SK-N-SH (cell line): ENCODE data around the gene NIPAL4. TPM values are rescaled to one million over a fixed set of nuclear protein-coding genes. Genes with fewer than 3 reads are reported as not detected.

Experiments
- CTCF ChIA-PET: fragments of 300-600, 350-600 bp; formaldehyde crosslinking; extraction: SDS; loops from one replicate; lab custom pipeline; 2021; lab: Yijun Ruan, JAX
- POLR2A ChIA-PET: fragments of 350-600 bp; sonication (Branson Sonifier 250); formaldehyde crosslinking; extraction: SDS; loops from one replicate; lab custom pipeline; 2020; ENCODE audit warnings: antibody characterized with exemption, inconsistent platforms; lab: Yijun Ruan, JAX
- DNase-seq: peaks from one replicate; pipeline ENCODE4 v3.0.0; 2012
- H2AFZ ChIP-seq: fragments of 200-600 bp; sonication (generic); 2 replicates; pipeline ENCODE4 v1.8.1; 2016; ENCODE audit warnings: antibody characterized with exemption, mild to moderate bottlenecking, low read depth
- H3F3A ChIP-seq: fragments of 200-600 bp; sonication (generic); replicated peaks from 2 replicates; pipeline ENCODE3; 2016; ENCODE audit warnings: antibody characterized with exemption, mild to moderate bottlenecking; ENCODE audit not compliant: insufficient read depth
- H3K27ac ChIP-seq, 2 experiments: fragments of 200-500 bp in 1 of 2; fragments of 200-600 bp in 1 of 2; sonication (Bioruptor generic) in 1 of 2; sonication (generic), shearing (Covaris generic) in 1 of 2; 2 replicates each; pipeline versions ENCODE4 v1.5.1 to v1.6.1; 2014 to 2016; ENCODE audit warnings: low read depth in 2 of 2, inconsistent platforms in 1 of 2, low read length in 1 of 2, mild to moderate bottlenecking in 1 of 2, mixed read lengths in 1 of 2
- H3K27me3 ChIP-seq: fragments of 200-600 bp; sonication (generic), shearing (Covaris generic); 2 replicates; pipeline ENCODE4 v1.6.1; 2016; ENCODE audit warnings: mixed run types; ENCODE audit not compliant: insufficient read depth
- H3K36me3 ChIP-seq, 2 experiments: fragments of 200-500 bp in 1 of 2; fragments of 200-600 bp in 1 of 2; sonication (Bioruptor generic) in 1 of 2; sonication (generic) in 1 of 2; replicated peaks in 1 of 2; 2 replicates each; pipeline versions ENCODE3 to v1.5.1; 2014 to 2016; ENCODE audit warnings: low read length in 1 of 2, mild to moderate bottlenecking in 1 of 2; ENCODE audit not compliant: insufficient read depth in 2 of 2, control insufficient read depth in 1 of 2
- H3K4me1 ChIP-seq, 2 experiments: fragments of 200-500 bp in 1 of 2; fragments of 200-600 bp in 1 of 2; sonication (Bioruptor generic) in 1 of 2; sonication (generic), shearing (Covaris generic) in 1 of 2; 2 replicates each; pipeline versions ENCODE4 v1.5.1 to v1.6.1; 2014 to 2016; ENCODE audit warnings: low read depth in 1 of 2, low read length in 1 of 2, mixed run types in 1 of 2; ENCODE audit not compliant: insufficient read depth in 2 of 2, control insufficient read depth in 1 of 2
- H3K4me2 ChIP-seq: fragments of 200-600 bp; sonication (generic), shearing (Covaris generic); 2 replicates; pipeline ENCODE4 v1.6.1; 2017; ENCODE audit warnings: mixed run types
- H3K4me3 ChIP-seq, 2 experiments: fragments of 200-500 bp in 1 of 2; fragments of 200-600 bp in 1 of 2; sonication (Bioruptor generic) in 1 of 2; sonication (generic), shearing (Covaris generic) in 1 of 2; 2 replicates each; pipeline versions ENCODE4 v1.5.1 to v1.8.1; 2014 to 2016; ENCODE audit warnings: low read depth in 2 of 2, inconsistent platforms in 1 of 2, low read length in 1 of 2, mild to moderate bottlenecking in 1 of 2, mixed read lengths in 1 of 2, moderate library complexity in 1 of 2
- H3K79me2 ChIP-seq: fragments of 200-600 bp; sonication (generic); 2 replicates; pipeline ENCODE4 v1.8.1; 2017; ENCODE audit warnings: mild to moderate bottlenecking; ENCODE audit not compliant: insufficient read depth
- H3K9ac ChIP-seq: fragments of 200-600 bp; sonication (generic); 2 replicates; pipeline ENCODE4 v1.6.1; 2017; ENCODE audit warnings: mixed run types
- H3K9me2 ChIP-seq: fragments of 200-600 bp; sonication (generic); 2 replicates; pipeline ENCODE4 v1.6.1; 2017; ENCODE audit warnings: mixed run types
- H3K9me3 ChIP-seq: fragments of 200-600 bp; sonication (generic); 2 replicates; pipeline ENCODE4 v1.6.1; 2017; ENCODE audit warnings: mixed run types, mild to moderate bottlenecking, moderate library complexity
- H4K20me1 ChIP-seq: fragments of 200-600 bp; sonication (generic); 2 replicates; pipeline ENCODE4 v1.6.1; 2017; ENCODE audit warnings: mild to moderate bottlenecking, mixed run types; ENCODE audit not compliant: insufficient read depth
- EP300 ChIP-seq, 2 experiments: IDR thresholded peaks; 2 replicates each; pipeline versions ENCODE4 v1.4.0 to v1.6.1; 2012; ENCODE audit warnings: borderline replicate concordance in 1 of 2, low read depth in 1 of 2, low read length in 1 of 2
- FOSL2 ChIP-seq: IDR thresholded peaks from 2 replicates; pipeline ENCODE4 v1.4.0; 2012; ENCODE audit warnings: low read depth, mild to moderate bottlenecking, moderate library complexity, borderline replicate concordance
- FOXM1 ChIP-seq: IDR thresholded peaks from 2 replicates; pipeline ENCODE4 v1.4.0; 2012; ENCODE audit warnings: low read depth, mild to moderate bottlenecking
- JUND ChIP-seq: IDR thresholded peaks from 2 replicates; pipeline ENCODE4 v1.4.0; 2012
- RCOR1 ChIP-seq: fragments of 150-350 bp; IDR thresholded peaks from 2 replicates; pipeline ENCODE4 v1.6.1; 2017; ENCODE audit warnings: antibody characterized with exemption, low read length
- RFX5 ChIP-seq: IDR thresholded peaks from 2 replicates; pipeline ENCODE4 v1.6.1; 2012; ENCODE audit warnings: mild to moderate bottlenecking, improper control_type of control experiment, low read length
- WGBS: methylation state at CpG from one replicate; pipeline ENCODE4 v1.1.6; 2017; ENCODE audit warnings: low lambda C conversion rate; 5-methylcytosine and 5-hydroxymethylcytosine counted together
- polyA plus RNA-seq, 3 experiments: library from polyadenylated mRNA; depleted of rRNA; stranded (reverse); fragments of >200 nt; gene quantifications; 2 replicates each; pipeline ENCODE4 v1.2.3, GENCODE V29; 2012
- TF ChIP-seq, protein P1 (sequence below): fragments of 200-600 bp; sonication (generic); IDR thresholded peaks from 2 replicates; pipeline ENCODE4 v1.6.1; 2017; ENCODE audit warnings: antibody characterized with exemption, mild to moderate bottlenecking, moderate library complexity
- TF ChIP-seq, protein P2 (sequence below): IDR thresholded peaks from 2 replicates; pipeline ENCODE4 v1.4.0; 2012; ENCODE audit warnings: low read depth, borderline replicate concordance
- TF ChIP-seq, protein P3 (sequence below): IDR thresholded peaks from 2 replicates; pipeline ENCODE4 v1.6.1; 2012; ENCODE audit warnings: mild to moderate bottlenecking, low read depth, low read length, moderate library complexity

Gene NIPAL4
- polyA plus RNA-seq, 1 of the 3 experiments (the other 2 are of a cell fraction): 2.3 TPM

GRCh38 chr5:157469073-157469472 is 9.1 kb downstream of the NIPAL4 start:
- CTCF ChIA-PET: interaction anchor here (1.2 to 5.0 kb wide), 9 partner anchors 8 to 216 kb away, joined by 3 to 46 read pairs (median 6); partner anchors contain the start of gene NIPAL4
- Histone ChIP-seq H3K9me3 (no peaks in the 10 kb centered on the region), H3K4me1 (peaks cover 0 to 18% of the 10 kb centered on the region in 2 experiments; a peak in 2 of 4 replicates), H3K9ac (no peak overlapping the region), H3K9me2 (no peaks in the 10 kb centered on the region), H3K4me3 (no peak overlapping the region), H3K4me2 (no peak overlapping the region), H3K36me3 (peaks cover 3 to 16% of the 10 kb centered on the region in 2 experiments), H3K27me3 (no peaks in the 10 kb centered on the region), H3K79me2 (no peaks in the 10 kb centered on the region), H3F3A (peaks cover 28% of the 10 kb centered on the region), H2AFZ (no peak overlapping the region), H3K27ac (peak overlapping the region in 1 of 2 experiments; percentile 40; a peak in 1 of 4 replicates), H4K20me1 (no peaks in the 10 kb centered on the region)
- 94% methylated on average over 7 of the region's 7 CpGs for WGBS
- POLR2A ChIA-PET: no interaction called here
- DNase-seq: no peak
- no peak for TF ChIP-seq FOXM1
- no peak for TF ChIP-seq JUND
- TF ChIP-seq RCOR1: no peak
- TF ChIP-seq RFX5: no peak
- TF ChIP-seq, protein P1, sequence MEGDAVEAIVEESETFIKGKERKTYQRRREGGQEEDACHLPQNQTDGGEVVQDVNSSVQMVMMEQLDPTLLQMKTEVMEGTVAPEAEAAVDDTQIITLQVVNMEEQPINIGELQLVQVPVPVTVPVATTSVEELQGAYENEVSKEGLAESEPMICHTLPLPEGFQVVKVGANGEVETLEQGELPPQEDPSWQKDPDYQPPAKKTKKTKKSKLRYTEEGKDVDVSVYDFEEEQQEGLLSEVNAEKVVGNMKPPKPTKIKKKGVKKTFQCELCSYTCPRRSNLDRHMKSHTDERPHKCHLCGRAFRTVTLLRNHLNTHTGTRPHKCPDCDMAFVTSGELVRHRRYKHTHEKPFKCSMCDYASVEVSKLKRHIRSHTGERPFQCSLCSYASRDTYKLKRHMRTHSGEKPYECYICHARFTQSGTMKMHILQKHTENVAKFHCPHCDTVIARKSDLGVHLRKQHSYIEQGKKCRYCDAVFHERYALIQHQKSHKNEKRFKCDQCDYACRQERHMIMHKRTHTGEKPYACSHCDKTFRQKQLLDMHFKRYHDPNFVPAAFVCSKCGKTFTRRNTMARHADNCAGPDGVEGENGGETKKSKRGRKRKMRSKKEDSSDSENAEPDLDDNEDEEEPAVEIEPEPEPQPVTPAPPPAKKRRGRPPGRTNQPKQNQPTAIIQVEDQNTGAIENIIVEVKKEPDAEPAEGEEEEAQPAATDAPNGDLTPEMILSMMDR: 0 out of 2 replicates have a peak, but pooled peaks have one; percentile 23
- TF ChIP-seq, protein P2, sequence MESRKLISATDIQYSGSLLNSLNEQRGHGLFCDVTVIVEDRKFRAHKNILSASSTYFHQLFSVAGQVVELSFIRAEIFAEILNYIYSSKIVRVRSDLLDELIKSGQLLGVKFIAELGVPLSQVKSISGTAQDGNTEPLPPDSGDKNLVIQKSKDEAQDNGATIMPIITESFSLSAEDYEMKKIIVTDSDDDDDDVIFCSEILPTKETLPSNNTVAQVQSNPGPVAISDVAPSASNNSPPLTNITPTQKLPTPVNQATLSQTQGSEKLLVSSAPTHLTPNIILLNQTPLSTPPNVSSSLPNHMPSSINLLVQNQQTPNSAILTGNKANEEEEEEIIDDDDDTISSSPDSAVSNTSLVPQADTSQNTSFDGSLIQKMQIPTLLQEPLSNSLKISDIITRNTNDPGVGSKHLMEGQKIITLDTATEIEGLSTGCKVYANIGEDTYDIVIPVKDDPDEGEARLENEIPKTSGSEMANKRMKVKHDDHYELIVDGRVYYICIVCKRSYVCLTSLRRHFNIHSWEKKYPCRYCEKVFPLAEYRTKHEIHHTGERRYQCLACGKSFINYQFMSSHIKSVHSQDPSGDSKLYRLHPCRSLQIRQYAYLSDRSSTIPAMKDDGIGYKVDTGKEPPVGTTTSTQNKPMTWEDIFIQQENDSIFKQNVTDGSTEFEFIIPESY: no peak

DNA sequence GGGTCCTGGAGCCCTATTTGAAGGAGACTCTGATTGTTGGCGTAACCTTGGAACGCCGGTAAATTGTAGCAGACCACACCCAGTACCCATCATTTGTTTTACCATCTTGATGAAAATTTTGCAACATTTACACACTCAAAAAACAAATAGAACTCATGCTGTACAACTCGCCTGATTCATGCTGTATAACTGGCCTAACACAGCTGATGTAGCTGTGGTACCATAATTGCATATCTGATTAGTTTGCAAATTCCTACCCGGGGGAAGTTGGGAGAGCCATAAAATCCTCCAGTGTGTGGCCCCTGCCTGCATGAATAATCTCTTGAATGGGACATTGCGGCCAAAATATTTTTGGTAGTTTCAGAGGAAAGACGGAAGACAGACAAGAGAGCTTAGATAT is 9.7 kb downstream of the NIPAL4 start:
- Histone ChIP-seq H3K9me3 (no peaks in the 10 kb centered on the region), H3K9ac (no peak overlapping the region), H3K27me3 (no peaks in the 10 kb centered on the region), H3K4me2 (no peak overlapping the region), H3K27ac (peak overlapping the region in 1 of 2 experiments; percentile 40; a peak in 1 of 4 replicates), H3K79me2 (peaks cover 3% of the 10 kb centered on the region; the same call in 1 of the 2 replicates), H3K4me1 (peaks cover 0 to 18% of the 10 kb centered on the region in 2 experiments; a peak in 2 of 4 replicates), H3K4me3 (no peak overlapping the region), H3K9me2 (no peaks in the 10 kb centered on the region), H2AFZ (no peak overlapping the region), H3F3A (peaks cover 27% of the 10 kb centered on the region), H4K20me1 (no peaks in the 10 kb centered on the region), H3K36me3 (peaks cover 4 to 19% of the 10 kb centered on the region in 2 experiments)
- TF ChIP-seq, protein P3, sequence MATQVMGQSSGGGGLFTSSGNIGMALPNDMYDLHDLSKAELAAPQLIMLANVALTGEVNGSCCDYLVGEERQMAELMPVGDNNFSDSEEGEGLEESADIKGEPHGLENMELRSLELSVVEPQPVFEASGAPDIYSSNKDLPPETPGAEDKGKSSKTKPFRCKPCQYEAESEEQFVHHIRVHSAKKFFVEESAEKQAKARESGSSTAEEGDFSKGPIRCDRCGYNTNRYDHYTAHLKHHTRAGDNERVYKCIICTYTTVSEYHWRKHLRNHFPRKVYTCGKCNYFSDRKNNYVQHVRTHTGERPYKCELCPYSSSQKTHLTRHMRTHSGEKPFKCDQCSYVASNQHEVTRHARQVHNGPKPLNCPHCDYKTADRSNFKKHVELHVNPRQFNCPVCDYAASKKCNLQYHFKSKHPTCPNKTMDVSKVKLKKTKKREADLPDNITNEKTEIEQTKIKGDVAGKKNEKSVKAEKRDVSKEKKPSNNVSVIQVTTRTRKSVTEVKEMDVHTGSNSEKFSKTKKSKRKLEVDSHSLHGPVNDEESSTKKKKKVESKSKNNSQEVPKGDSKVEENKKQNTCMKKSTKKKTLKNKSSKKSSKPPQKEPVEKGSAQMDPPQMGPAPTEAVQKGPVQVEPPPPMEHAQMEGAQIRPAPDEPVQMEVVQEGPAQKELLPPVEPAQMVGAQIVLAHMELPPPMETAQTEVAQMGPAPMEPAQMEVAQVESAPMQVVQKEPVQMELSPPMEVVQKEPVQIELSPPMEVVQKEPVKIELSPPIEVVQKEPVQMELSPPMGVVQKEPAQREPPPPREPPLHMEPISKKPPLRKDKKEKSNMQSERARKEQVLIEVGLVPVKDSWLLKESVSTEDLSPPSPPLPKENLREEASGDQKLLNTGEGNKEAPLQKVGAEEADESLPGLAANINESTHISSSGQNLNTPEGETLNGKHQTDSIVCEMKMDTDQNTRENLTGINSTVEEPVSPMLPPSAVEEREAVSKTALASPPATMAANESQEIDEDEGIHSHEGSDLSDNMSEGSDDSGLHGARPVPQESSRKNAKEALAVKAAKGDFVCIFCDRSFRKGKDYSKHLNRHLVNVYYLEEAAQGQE: no peak
- TF ChIP-seq EP300 (IDR thresholded peaks at IDR 0.05; ENCODE audit: borderline replicate concordance in 1 of 2, low read depth in 1 of 2, low read length in 1 of 2) (no peak), FOSL2 (0 out of 2 replicates have a peak, but pooled peaks have one; percentile 2)
- CTCF ChIA-PET: interaction anchor here (0.7 to 5.0 kb wide), 13 partner anchors 9 to 274 kb away, joined by 3 to 46 read pairs (median 3); partner anchors contain the start of genes LSM11 and NIPAL4
- 70% methylated on average over 7 of the region's 7 CpGs for WGBS
- DNase-seq: no peak
- POLR2A ChIA-PET: no interaction called here
